Ishikawa (cell line): ENCODE results near the gene VMAC.
A peak's percentile ranks its signal among the peaks of the same experiment; 100 is the strongest.

Experiments
- CEBPB ChIP-seq: IDR thresholded peaks from 2 replicates; pipeline ENCODE4 v1.6.1; 2012
- CREB1 ChIP-seq: IDR thresholded peaks from 2 replicates; pipeline ENCODE4 v1.6.1; 2012; ENCODE audit warnings: low read depth
- EGR1 ChIP-seq: IDR thresholded peaks from 2 replicates; pipeline ENCODE4 v1.6.1; 2012
- EP300 ChIP-seq: IDR thresholded peaks from 2 replicates; pipeline ENCODE4 v1.6.1; 2012; ENCODE audit warnings: borderline replicate concordance
- FOXM1 ChIP-seq: IDR thresholded peaks from 2 replicates; pipeline ENCODE4 v1.6.1; 2012; ENCODE audit warnings: low read depth, borderline replicate concordance
- MAX ChIP-seq: IDR thresholded peaks from 2 replicates; pipeline ENCODE4 v1.6.1; 2012
- NFIC ChIP-seq: IDR thresholded peaks from 2 replicates; pipeline ENCODE4 v1.6.1; 2012
- RAD21 ChIP-seq: IDR thresholded peaks from 2 replicates; pipeline ENCODE4 v1.6.1; 2012; ENCODE audit warnings: low read depth
- TAF1 ChIP-seq: IDR thresholded peaks from 2 replicates; pipeline ENCODE4 v1.6.1; 2012; ENCODE audit warnings: low read depth, mild to moderate bottlenecking
- TCF12 ChIP-seq: IDR thresholded peaks from 2 replicates; pipeline ENCODE4 v1.6.1; 2012; ENCODE audit warnings: low read depth
- TEAD4 ChIP-seq: IDR thresholded peaks from 2 replicates; pipeline ENCODE4 v1.6.1; 2012
- USF1 ChIP-seq: IDR thresholded peaks from 2 replicates; pipeline ENCODE4 v1.6.1; 2012
- YY1 ChIP-seq: IDR thresholded peaks from 2 replicates; pipeline ENCODE4 v1.6.1; 2012; ENCODE audit warnings: low read depth
- ZBTB7A ChIP-seq: IDR thresholded peaks from 2 replicates; pipeline ENCODE4 v1.6.1; 2012; ENCODE audit warnings: low read depth
- TF ChIP-seq, protein P1 (sequence below): IDR thresholded peaks from 2 replicates; pipeline ENCODE4 v1.6.1; 2012; ENCODE audit warnings: low read depth, mild to moderate bottlenecking

Gene VMAC, protein sequence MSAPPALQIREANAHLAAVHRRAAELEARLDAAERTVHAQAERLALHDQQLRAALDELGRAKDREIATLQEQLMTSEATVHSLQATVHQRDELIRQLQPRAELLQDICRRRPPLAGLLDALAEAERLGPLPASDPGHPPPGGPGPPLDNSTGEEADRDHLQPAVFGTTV

DNA sequence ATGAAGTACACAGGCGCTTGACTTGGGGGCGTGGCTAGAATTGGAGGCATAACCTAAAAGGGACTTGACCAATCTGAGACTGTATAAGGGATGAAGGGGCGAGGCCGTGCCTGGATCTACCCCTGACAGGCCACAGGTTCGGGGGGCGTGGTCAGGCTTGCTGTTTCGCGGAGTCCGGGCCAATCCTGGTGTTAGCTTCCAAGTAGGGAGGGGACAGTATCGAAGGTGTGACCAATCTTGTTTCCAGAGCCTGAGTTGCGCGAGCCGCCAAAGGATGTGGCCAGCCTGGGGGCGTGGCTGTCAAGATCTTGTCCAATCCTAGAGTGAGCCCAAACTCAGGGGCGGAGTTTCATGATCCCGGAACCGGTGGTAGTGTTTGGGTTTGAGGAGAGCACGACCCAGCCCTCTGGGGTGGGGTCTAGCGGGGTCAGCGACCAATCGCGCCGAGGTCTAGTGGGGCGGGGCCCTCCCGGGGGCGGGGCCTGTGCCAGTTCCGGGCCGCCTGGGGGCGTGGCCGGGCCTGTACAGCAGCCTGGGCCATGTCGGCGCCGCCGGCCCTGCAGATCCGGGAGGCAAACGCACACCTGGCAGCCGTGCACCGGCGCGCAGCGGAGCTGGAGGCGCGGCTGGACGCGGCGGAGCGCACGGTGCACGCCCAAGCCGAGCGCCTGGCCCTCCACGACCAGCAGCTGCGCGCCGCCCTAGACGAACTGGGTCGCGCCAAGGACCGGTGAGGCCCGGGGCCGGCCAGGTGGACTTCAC, at the start of gene VMAC:
Gene VMAC (plus strand): TSS at position 521 of the 762 bp plus-strand sequence. CDS start 19 bp downstream, at position 540.
- TF ChIP-seq FOXM1 (no peak), TCF12 (peak; percentile 38; the same call in 1 of the 2 replicates), TAF1 (peak; percentile 70; the same call in 1 of the 2 replicates), YY1 (peak; percentile 56; the same call in 1 of the 2 replicates)

DNA sequence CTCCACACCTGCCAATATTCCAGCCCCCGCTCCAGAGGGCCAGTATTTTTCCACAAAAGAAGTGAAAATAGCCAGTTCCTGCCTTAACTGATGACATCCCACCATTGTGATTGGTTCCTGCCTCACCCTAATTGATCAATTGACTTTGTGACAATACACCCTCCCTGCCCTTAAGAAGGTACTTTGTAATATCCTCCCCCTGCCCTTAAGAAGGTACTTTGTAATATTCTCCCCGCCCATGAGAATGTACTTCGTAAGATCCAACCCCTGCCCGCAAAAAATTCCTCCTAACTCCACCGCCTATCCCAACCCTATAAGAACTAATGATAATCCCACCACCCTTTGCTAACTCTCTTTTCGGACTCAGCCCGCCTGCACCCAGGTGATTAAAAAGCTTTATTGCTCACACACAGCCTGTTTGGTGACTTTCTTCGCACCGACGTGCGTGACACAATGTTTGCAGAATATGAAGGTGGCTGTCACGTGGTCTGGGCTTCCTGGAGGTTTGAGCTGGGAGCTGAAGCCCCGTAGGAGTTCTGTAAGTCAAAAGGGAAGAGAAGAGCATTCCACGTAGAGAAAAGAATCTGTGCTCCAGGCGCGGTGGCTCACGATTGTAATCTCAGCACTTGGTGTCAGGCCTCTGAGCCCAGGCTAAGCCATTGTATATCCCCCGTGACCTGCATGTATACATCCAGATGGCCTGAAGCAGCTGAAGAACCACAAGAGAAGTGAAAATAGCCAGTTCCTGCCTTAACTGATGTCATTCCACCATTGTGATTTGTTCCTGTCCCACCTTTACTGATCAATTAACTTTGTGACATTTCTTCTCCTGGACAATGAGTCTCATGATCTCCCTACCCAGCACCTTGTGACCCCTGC, 47.2 kb upstream of the VMAC start:
- TF ChIP-seq NFIC (no peak), YY1 (no peak), FOXM1 (no peak), CREB1 (no peak), EGR1 (no peak), USF1 (no peak), MAX (no peak), CEBPB (no peak)

GRCh38 chr19:5863030-5863665, 41.5 kb upstream of the VMAC start:
- TF ChIP-seq FOXM1: no peak
- TF ChIP-seq USF1: no peak
- no peak for TF ChIP-seq CREB1
- TF ChIP-seq MAX: no peak
- TF ChIP-seq TEAD4: no peak

- TF ChIP-seq YY1: no peak
- no peak for TF ChIP-seq MAX
- TF ChIP-seq TEAD4: no peak
- no peak for TF ChIP-seq ZBTB7A
- no peak for TF ChIP-seq EGR1
- no peak for TF ChIP-seq CEBPB
- TF ChIP-seq RAD21: no peak
- no peak for TF ChIP-seq TCF12
- no peak for TF ChIP-seq NFIC
- no peak for TF ChIP-seq EP300
- no peak for TF ChIP-seq CREB1
Observed at GRCh38 chr19:5864013-5864720, 40.5 kb upstream of the VMAC start.

DNA sequence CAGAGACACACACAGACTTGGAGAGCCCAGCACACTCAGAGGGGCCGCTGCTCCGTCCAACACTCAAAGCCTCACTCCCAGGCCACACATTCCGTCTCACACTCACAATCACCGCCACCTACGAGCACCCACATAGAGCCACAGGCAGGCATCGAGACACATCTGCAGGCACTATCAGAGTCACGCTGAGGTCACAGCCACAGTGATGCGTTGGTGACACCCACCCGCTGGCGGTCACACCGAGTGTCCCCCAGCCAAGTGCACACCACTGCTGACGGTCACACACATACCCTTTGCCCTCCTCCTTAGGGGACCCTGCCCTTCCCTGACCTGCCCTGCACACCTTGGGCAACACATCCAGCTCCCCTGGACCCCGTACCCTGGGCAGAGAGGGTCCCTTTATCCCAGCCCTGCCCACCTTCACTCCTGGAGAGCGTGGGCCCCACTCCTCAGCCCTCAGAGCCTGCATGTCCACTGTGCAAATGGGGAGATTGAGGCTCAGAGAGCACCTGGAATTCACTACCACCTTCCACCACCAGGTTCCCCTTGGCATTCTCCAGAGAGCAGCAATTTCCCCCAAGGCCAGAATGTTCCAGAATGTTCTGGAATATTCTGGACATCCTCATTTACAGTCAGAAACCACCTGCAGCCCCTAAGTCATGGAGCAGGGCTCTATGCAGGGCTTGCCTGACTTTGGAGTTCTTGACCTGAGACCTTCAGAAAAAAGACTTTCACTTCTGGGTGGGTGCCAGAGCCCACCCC, 39.8 kb upstream of the VMAC start:
- TF ChIP-seq RAD21 (no peak), EP300 (no peak), USF1 (no peak), CEBPB (no peak), FOXM1 (no peak), TAF1 (no peak), TCF12 (no peak), ZBTB7A (no peak), TEAD4 (no peak), MAX (no peak), EGR1 (no peak), CREB1 (no peak), YY1 (no peak), NFIC (no peak)
- TF ChIP-seq, protein P1, sequence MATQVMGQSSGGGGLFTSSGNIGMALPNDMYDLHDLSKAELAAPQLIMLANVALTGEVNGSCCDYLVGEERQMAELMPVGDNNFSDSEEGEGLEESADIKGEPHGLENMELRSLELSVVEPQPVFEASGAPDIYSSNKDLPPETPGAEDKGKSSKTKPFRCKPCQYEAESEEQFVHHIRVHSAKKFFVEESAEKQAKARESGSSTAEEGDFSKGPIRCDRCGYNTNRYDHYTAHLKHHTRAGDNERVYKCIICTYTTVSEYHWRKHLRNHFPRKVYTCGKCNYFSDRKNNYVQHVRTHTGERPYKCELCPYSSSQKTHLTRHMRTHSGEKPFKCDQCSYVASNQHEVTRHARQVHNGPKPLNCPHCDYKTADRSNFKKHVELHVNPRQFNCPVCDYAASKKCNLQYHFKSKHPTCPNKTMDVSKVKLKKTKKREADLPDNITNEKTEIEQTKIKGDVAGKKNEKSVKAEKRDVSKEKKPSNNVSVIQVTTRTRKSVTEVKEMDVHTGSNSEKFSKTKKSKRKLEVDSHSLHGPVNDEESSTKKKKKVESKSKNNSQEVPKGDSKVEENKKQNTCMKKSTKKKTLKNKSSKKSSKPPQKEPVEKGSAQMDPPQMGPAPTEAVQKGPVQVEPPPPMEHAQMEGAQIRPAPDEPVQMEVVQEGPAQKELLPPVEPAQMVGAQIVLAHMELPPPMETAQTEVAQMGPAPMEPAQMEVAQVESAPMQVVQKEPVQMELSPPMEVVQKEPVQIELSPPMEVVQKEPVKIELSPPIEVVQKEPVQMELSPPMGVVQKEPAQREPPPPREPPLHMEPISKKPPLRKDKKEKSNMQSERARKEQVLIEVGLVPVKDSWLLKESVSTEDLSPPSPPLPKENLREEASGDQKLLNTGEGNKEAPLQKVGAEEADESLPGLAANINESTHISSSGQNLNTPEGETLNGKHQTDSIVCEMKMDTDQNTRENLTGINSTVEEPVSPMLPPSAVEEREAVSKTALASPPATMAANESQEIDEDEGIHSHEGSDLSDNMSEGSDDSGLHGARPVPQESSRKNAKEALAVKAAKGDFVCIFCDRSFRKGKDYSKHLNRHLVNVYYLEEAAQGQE: no peak
